ENCODE measurements around the gene SURF6. TPM values are rescaled to one million over a fixed set of nuclear protein-coding genes. Genes with fewer than 3 reads are reported as not detected.

Gene SURF6
- total and polyA plus RNA-seq, 2 experiments from 2014 or later: 20.2 to 24.3 TPM

- Histone ChIP-seq H3K79me2 (peaks cover 98% of the 10 kb centered on the region), H3K9me3 (ENCODE audit: low read depth) (no peaks in the 10 kb centered on the region), H3K4me3 (no peak overlapping the region), H3K4me1 (ENCODE audit: insufficient read depth) (peaks cover 26% of the 10 kb centered on the region), H4K20me1 (ENCODE audit: insufficient read depth, poor library complexity, severe bottlenecking) (peaks cover 98% of the 10 kb centered on the region), H2AFZ (no peak overlapping the region), H3K27me3 (no peaks in the 10 kb centered on the region), H3K27ac (no peak overlapping the region), H3K9me2 (replicated peaks; ENCODE audit: insufficient read depth) (no peaks in the 10 kb centered on the region), H3K4me2 (no peak overlapping the region), H3K36me3 (replicated peaks; ENCODE audit: insufficient read depth, low read depth) (no peaks in the 10 kb centered on the region)
- WGBS (ENCODE audit: low lambda C conversion rate, missing lambda C conversion rate): 94% methylated on average over 21 of the region's 22 CpGs
- TF ChIP-seq EZH2phosphoT487 (IDR thresholded peaks at IDR 0.05; ENCODE audit: low read depth, severe bottlenecking, unreplicated experiment) (no peak), EZH2 (IDR thresholded peaks at IDR 0.05; ENCODE audit: borderline replicate concordance) (no peak), CTCF (IDR thresholded peaks at IDR 0.05; ENCODE audit: poor library complexity) (no peak)
- DNase-seq (ENCODE audit: low spot score): no peak
These were observed 31.2 kb upstream of the SURF6 start for GRCh38 chr9:133367221-133367620.

GRCh38 chr9:133366435-133366834, 30.4 kb upstream of the SURF6 start:
- H4K20me1 ChIP-seq (ENCODE audit: insufficient read depth, poor library complexity, severe bottlenecking): peaks cover 93% of the 10 kb centered on the region
- no peak overlapping the region for H3K4me2 ChIP-seq
- H3K9me2 ChIP-seq (replicated peaks; ENCODE audit: insufficient read depth): no peaks in the 10 kb centered on the region
- H3K27me3 ChIP-seq: no peaks in the 10 kb centered on the region
- H3K36me3 ChIP-seq (replicated peaks; ENCODE audit: insufficient read depth, low read depth): no peaks in the 10 kb centered on the region
- no peak overlapping the region for H3K27ac ChIP-seq
- H3K9me3 ChIP-seq (ENCODE audit: low read depth): no peaks in the 10 kb centered on the region
- H3K4me3 ChIP-seq: no peak overlapping the region
- H2AFZ ChIP-seq: no peak overlapping the region
- H3K79me2 ChIP-seq: peaks cover 95% of the 10 kb centered on the region
- TF ChIP-seq CTCF (IDR thresholded peaks at IDR 0.05; ENCODE audit: poor library complexity) (no peak), EZH2phosphoT487 (IDR thresholded peaks at IDR 0.05; ENCODE audit: low read depth, severe bottlenecking, unreplicated experiment) (no peak), EZH2 (IDR thresholded peaks at IDR 0.05; ENCODE audit: borderline replicate concordance) (no peak)
- 96% methylated on average over 11 of the region's 11 CpGs for WGBS (ENCODE audit: low lambda C conversion rate, missing lambda C conversion rate)
- no peak for DNase-seq (ENCODE audit: low spot score)
- peaks cover 19% of the 10 kb centered on the region for H3K4me1 ChIP-seq (ENCODE audit: insufficient read depth)

- H3K27ac ChIP-seq: no peak overlapping the region
- TF ChIP-seq EZH2phosphoT487 (IDR thresholded peaks at IDR 0.05; ENCODE audit: low read depth, severe bottlenecking, unreplicated experiment) (no peak), EZH2 (IDR thresholded peaks at IDR 0.05; ENCODE audit: borderline replicate concordance) (no peak), CTCF (IDR thresholded peaks at IDR 0.05; ENCODE audit: poor library complexity) (no peak)
- WGBS (ENCODE audit: low lambda C conversion rate, missing lambda C conversion rate): 89% methylated on average over 15 of the region's 15 CpGs
- H3K9me3 ChIP-seq (ENCODE audit: low read depth): no peaks in the 10 kb centered on the region
- H2AFZ ChIP-seq: no peak overlapping the region
- peaks cover 7% of the 10 kb centered on the region for H3K4me1 ChIP-seq (ENCODE audit: insufficient read depth)
- H4K20me1 ChIP-seq (ENCODE audit: insufficient read depth, poor library complexity, severe bottlenecking): peaks cover 62% of the 10 kb centered on the region
- peaks cover 70% of the 10 kb centered on the region for H3K79me2 ChIP-seq
- no peaks in the 10 kb centered on the region for H3K27me3 ChIP-seq
- H3K4me3 ChIP-seq: no peak overlapping the region
- H3K36me3 ChIP-seq (replicated peaks; ENCODE audit: insufficient read depth, low read depth): no peaks in the 10 kb centered on the region
- H3K9me2 ChIP-seq (replicated peaks; ENCODE audit: insufficient read depth): no peaks in the 10 kb centered on the region
- DNase-seq (ENCODE audit: low spot score): no peak
- no peak overlapping the region for H3K4me2 ChIP-seq
These were observed 26.5 kb upstream of the SURF6 start for GRCh38 chr9:133362359-133363044.
